HEK293 (cell line): Measurements from ENCODE around the gene CDKAL1.

Source experiments
- CTCF ChIP-seq: fragments of 450-650 bp; formaldehyde crosslinking; IDR thresholded peaks from 2 replicates; pipeline ENCODE4 v1.5.1; 2016; ENCODE audit warnings: missing biosample characterization, missing genetic modification characterization
- ZBTB7A ChIP-seq: fragments of 450-650 bp; formaldehyde crosslinking; IDR thresholded peaks from 2 replicates; pipeline ENCODE4 v1.5.1; 2016; ENCODE audit warnings: low read depth, missing biosample characterization, missing genetic modification characterization
- ZFP37 ChIP-seq: fragments of 450-650 bp; formaldehyde crosslinking; IDR thresholded peaks from 2 replicates; pipeline ENCODE4 v1.5.1; 2016; ENCODE audit warnings: missing biosample characterization, missing genetic modification characterization
- ZNF350 ChIP-seq: fragments of 450-650 bp; formaldehyde crosslinking; IDR thresholded peaks from 2 replicates; pipeline ENCODE4 v1.5.0; 2017; ENCODE audit warnings: missing biosample characterization, mild to moderate bottlenecking, missing genetic modification characterization
- ZNF704 ChIP-seq: fragments of 450-650 bp; formaldehyde crosslinking; IDR thresholded peaks from 2 replicates; pipeline ENCODE4 v1.5.1; 2016; ENCODE audit warnings: missing biosample characterization, missing genetic modification characterization

GRCh38 chr6:21033084-21033483 is 498.8 kb downstream of the CDKAL1 start:
- TF ChIP-seq ZBTB7A (tag by site-specific recombination) (no peak), CTCF (tag by site-specific recombination) (no peak), ZFP37 (tag by site-specific recombination) (no peak), ZNF704 (tag by site-specific recombination) (no peak), ZNF350 (tag by site-specific recombination) (no peak)
